OCI-LY7 (cell line): ENCODE measurements around the gene TBC1D1. TPM values are rescaled to one million over a fixed set of nuclear protein-coding genes. Genes with fewer than 3 reads are reported as not detected.

Source experiments
- BruUV-seq: library from RNA; stranded (reverse); fragments of 400-500 nt; replicated peaks from 2 replicates; lab custom pipeline; 2021; lab: Mats Ljungman, UMichigan
- CTCF ChIA-PET: fragments of 300-600 bp; sonication (Branson Sonifier 250); formaldehyde crosslinking; loops from one replicate; lab custom pipeline; 2022; ENCODE audit warnings: antibody characterized with exemption; ENCODE audit not compliant: unreplicated experiment; lab: Charles Lee
- POLR2A ChIA-PET: fragments of 300-600 bp; sonication (Branson Sonifier 250); formaldehyde crosslinking; loops from one replicate; lab custom pipeline; 2022; ENCODE audit warnings: antibody characterized with exemption; lab: Charles Lee
- DNase-seq: peaks from one replicate; pipeline ENCODE4 v3.0.0-alpha.2; 2015; ENCODE audit warnings: low spot score
- H2AFZ ChIP-seq: fragments of 200-600 bp; sonication (generic), shearing (Covaris generic); 2 replicates; pipeline ENCODE4 v1.6.1; 2014; ENCODE audit warnings: mild to moderate bottlenecking, antibody characterized with exemption, low read length, moderate library complexity
- H3K27ac ChIP-seq: fragments of 200-600 bp; sonication (generic); 2 replicates; pipeline ENCODE4 v1.5.1; 2014; ENCODE audit warnings: mixed run types, low read depth, mild to moderate bottlenecking, moderate library complexity, low read length, inconsistent platforms; ENCODE audit not compliant: poor library complexity, severe bottlenecking
- H3K36me3 ChIP-seq: fragments of 200-600 bp; sonication (generic); 2 replicates; pipeline ENCODE4 v1.6.1; 2014; ENCODE audit warnings: mild to moderate bottlenecking, antibody characterized with exemption, low read length, moderate library complexity, mixed read lengths; ENCODE audit not compliant: insufficient read depth
- H3K4me1 ChIP-seq: fragments of 200-600 bp; sonication (generic); 2 replicates; pipeline ENCODE4 v1.5.1; 2014; ENCODE audit warnings: mild to moderate bottlenecking, low read length; ENCODE audit not compliant: insufficient read depth, poor library complexity, severe bottlenecking
- H3K4me2 ChIP-seq: fragments of 200-600 bp; sonication (generic); 2 replicates; pipeline ENCODE4 v1.6.1; 2014; ENCODE audit warnings: mild to moderate bottlenecking, low read length
- H3K4me3 ChIP-seq: fragments of 200-600 bp; sonication (generic); 2 replicates; pipeline ENCODE4 v1.5.1; 2014; ENCODE audit warnings: mild to moderate bottlenecking, low read depth, low read length; ENCODE audit not compliant: poor library complexity, severe bottlenecking
- H3K79me2 ChIP-seq: fragments of 200-600 bp; sonication (generic); 2 replicates; pipeline ENCODE4 v1.6.1; 2016; ENCODE audit warnings: low read depth, mild to moderate bottlenecking, low read length, moderate library complexity, mixed read lengths; ENCODE audit not compliant: insufficient read depth
- H3K9me2 ChIP-seq: fragments of 200-600 bp; sonication (generic); 2 replicates; pipeline ENCODE4 v1.6.1; 2016; ENCODE audit warnings: mild to moderate bottlenecking, low read length, mixed read lengths; ENCODE audit not compliant: insufficient read depth
- H3K9me3 ChIP-seq: fragments of 200-600 bp; sonication (generic); 2 replicates; pipeline ENCODE4 v1.6.1; 2014; ENCODE audit warnings: mild to moderate bottlenecking, mixed run types, low read length, mixed read lengths
- H4K20me1 ChIP-seq: fragments of 200-600 bp; sonication (generic); 2 replicates; pipeline ENCODE4 v1.6.1; 2014; ENCODE audit warnings: mild to moderate bottlenecking, antibody characterized with exemption, low read length, moderate library complexity, mixed read lengths; ENCODE audit not compliant: insufficient read depth
- CTCF ChIP-seq: fragments of 200-600 bp; sonication (generic); conservative IDR thresholded peaks from 2 replicates; pipeline ENCODE4 v1.5.1; 2014; ENCODE audit warnings: mild to moderate bottlenecking, antibody characterized with exemption, low read length, moderate library complexity, mixed read lengths
- EZH2phosphoT487 ChIP-seq: fragments of 200-600 bp; sonication (generic); IDR thresholded peaks from 2 replicates; pipeline ENCODE4 v1.6.1; 2018; ENCODE audit warnings: low read depth, borderline replicate concordance, mild to moderate bottlenecking, mixed run types, antibody characterized with exemption, low read length, moderate library complexity, mixed read lengths
- intact Hi-C: fragments of 100-400 bp; cut with micrococcal nuclease; formaldehyde crosslinking; loops from one replicate; pipeline ENCODE4 v1.10.0; 2022; ENCODE audit not compliant: unreplicated experiment
- total RNA-seq, 2 experiments: library from RNA; depleted of rRNA in 1 of 2; stranded (reverse); fragments of >200 nt in 1 of 2; shearing (Covaris generic) in 1 of 2; gene quantifications; 2 replicates each; pipeline ENCODE4 v1.2.3, GENCODE V29; 2014 to 2022

The TBC1D1 gene
- total RNA-seq, 2 experiments from 2014 or later = 539 to 545 TPM

- POLR2A ChIA-PET = interaction anchor here (1.3 kb wide), 1 partner anchor 12 kb away, joined by 3 read pairs; no protein-coding TSS in a partner anchor
- Histone ChIP-seq H3K27ac (no peak overlapping the region), H3K4me3 (no peak overlapping the region), H2AFZ (no peak overlapping the region), H3K4me1 (peaks cover 31% of the 10 kb centered on the region), H3K9me2 (no peaks in the 10 kb centered on the region), H3K4me2 (peak overlapping the region; percentile 43), H3K36me3 (peaks cover 2% of the 10 kb centered on the region; the same call in 1 of the 2 replicates), H3K79me2 (no peaks in the 10 kb centered on the region), H3K9me3 (peaks cover 8% of the 10 kb centered on the region), H4K20me1 (no peaks in the 10 kb centered on the region)
- intact Hi-C loops = no loop called here
- BruUV-seq = no TSS peak
- TF ChIP-seq EZH2phosphoT487 = no peak
- TF ChIP-seq CTCF = no peak
- DNase-seq = peak; percentile 30
- CTCF ChIA-PET = interaction anchor here (0.5 kb wide), 1 partner anchor 163 kb away, joined by 3 read pairs; no protein-coding TSS in a partner anchor
Measured at GRCh38 chr4:37964734-37965457, 74.0 kb downstream of the TBC1D1 start.

- Histone ChIP-seq H3K27ac (no peak overlapping the region), H3K79me2 (no peaks in the 10 kb centered on the region), H4K20me1 (no peaks in the 10 kb centered on the region), H2AFZ (no peak overlapping the region), H3K36me3 (peaks cover 9% of the 10 kb centered on the region), H3K4me2 (no peak overlapping the region), H3K4me3 (no peak overlapping the region), H3K9me2 (no peaks in the 10 kb centered on the region), H3K9me3 (peaks cover 15% of the 10 kb centered on the region), H3K4me1 (peaks cover 38% of the 10 kb centered on the region)
- TF ChIP-seq EZH2phosphoT487 = no peak
- TF ChIP-seq CTCF = no peak
- intact Hi-C loops = no loop called here
- DNase-seq = no peak
- ChIA-PET CTCF (no interaction called here), POLR2A (interaction anchor here (0.6 to 1.5 kb wide), 6 partner anchors 10 to 135 kb away, joined by 3 to 7 read pairs (median 3); no protein-coding TSS in a partner anchor)
- no TSS peak for BruUV-seq
Measured at GRCh38 chr4:37966044-37966443, 75.2 kb downstream of the TBC1D1 start.

- Histone ChIP-seq H3K79me2 (no peaks in the 10 kb centered on the region), H3K36me3 (peaks cover 12% of the 10 kb centered on the region), H3K4me3 (no peak overlapping the region), H4K20me1 (no peaks in the 10 kb centered on the region), H3K4me1 (peaks cover 38% of the 10 kb centered on the region), H2AFZ (no peak overlapping the region), H3K4me2 (peak overlapping the region; percentile 52), H3K9me2 (no peaks in the 10 kb centered on the region), H3K27ac (no peak overlapping the region), H3K9me3 (peaks cover 15% of the 10 kb centered on the region)
- ChIA-PET POLR2A (interaction anchor here (0.7 to 1.2 kb wide), 7 partner anchors 8 to 363 kb away, joined by 3 to 7 read pairs (median 4); partner anchors contain the start of gene PGM2), CTCF (interaction anchor here (0.6 to 0.7 kb wide), 2 partner anchors 16 to 21 kb away, joined by 3 read pairs; no protein-coding TSS in a partner anchor)
- TF ChIP-seq EZH2phosphoT487 = no peak
- no peak for TF ChIP-seq CTCF
- no TSS peak for BruUV-seq
- no peak for DNase-seq
- intact Hi-C loops = no loop called here
Measured at GRCh38 chr4:37967736-37968135, 76.9 kb downstream of the TBC1D1 start.
